ENCODE results near the gene OSBP2. TPM values are rescaled to one million over a fixed set of nuclear protein-coding genes. Genes with fewer than 3 reads are reported as not detected.

Gene OSBP2
- polyA plus RNA-seq, 3 donors from 2014 or later = 0.19 to 2.4 (median 0.35) TPM

DNA sequence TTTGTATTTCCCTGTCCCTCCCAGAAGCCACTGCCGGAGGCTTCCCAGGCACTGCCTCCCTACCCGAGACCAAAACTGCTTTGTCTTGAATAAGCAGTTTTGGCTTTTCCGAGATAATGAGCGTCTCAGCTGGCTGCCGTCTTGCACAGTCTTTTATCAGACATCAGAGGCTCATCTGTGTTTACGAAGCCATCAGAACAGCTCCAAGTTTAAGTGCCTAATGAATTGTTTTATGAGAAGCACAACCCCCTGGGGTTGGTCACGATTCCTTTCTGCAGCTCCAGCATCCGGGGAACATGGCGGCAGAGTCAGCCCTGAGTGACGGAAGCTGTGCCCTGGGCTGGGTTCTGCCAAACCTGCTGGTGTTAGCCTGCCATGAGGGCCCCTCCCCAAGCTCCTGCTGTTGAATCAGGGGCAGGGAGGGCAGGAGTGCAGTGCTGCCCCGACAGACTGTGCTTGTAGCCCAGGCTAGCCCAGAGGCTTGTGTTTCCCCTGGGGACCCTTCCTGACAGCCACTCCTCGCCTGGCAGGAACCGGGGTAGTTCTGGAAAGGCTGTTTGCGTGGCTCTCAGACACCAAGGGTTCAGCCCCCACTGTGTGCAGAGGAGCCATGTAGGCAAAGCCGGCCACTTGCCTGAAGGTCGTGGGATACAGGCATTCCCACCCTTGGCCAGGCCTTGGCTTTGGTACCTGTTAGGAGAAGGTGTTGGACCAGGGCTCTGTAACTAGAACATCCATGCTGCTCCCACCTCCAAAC is 177.8 kb downstream of the OSBP2 start:
- Mint-ChIP-seq H3K9me3 (no peaks in the 10 kb centered on the region), H3K4me3 (no peak overlapping the region), H3K4me1 (no peaks in the 10 kb centered on the region), H3K27me3 (ENCODE audit: low read depth in 3 of 3) (peaks cover 0 to 2% (median 2%) of the 10 kb centered on the region in 3 donors), H3K27ac (no peak overlapping the region), H3K36me3 (no peaks in the 10 kb centered on the region)
- DNase-seq = no peak

DNA sequence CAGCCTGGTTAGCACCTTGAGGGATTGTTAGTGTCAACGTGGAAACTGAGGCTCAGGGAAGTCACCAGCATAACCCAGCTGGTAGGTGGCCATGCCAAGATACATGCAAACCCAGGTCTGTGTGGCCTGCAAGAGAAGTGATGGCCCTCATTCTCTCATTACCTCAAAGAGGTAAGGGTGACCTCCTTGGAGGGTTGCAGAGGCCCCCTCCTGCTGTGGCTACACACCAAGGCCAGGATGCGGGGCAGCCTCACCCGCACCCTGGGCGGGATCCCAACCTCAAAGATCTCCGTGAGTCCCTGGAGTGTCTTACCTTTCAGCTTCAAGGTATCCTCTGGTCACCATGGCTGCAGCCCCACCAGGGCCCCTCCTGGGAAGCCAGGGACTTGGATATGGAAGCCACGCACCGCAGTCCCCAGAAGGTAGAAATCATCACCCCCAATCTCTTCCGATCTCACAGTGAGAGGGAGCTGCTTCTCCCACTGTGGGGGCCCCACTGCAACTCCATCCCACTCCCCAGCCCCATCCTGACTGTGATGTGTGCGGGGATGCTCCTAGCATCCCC is 178.5 kb downstream of the OSBP2 start:
- H3K27me3 Mint-ChIP-seq (ENCODE audit: low read depth in 3 of 3) = peaks cover 0 to 2% (median 2%) of the 10 kb centered on the region in 3 donors
- no peaks in the 10 kb centered on the region for H3K4me1 Mint-ChIP-seq
- H3K4me3 Mint-ChIP-seq = no peak overlapping the region
- H3K9me3 Mint-ChIP-seq = no peaks in the 10 kb centered on the region
- no peak overlapping the region for H3K27ac Mint-ChIP-seq
- no peak for DNase-seq
- no peaks in the 10 kb centered on the region for H3K36me3 Mint-ChIP-seq

DNA sequence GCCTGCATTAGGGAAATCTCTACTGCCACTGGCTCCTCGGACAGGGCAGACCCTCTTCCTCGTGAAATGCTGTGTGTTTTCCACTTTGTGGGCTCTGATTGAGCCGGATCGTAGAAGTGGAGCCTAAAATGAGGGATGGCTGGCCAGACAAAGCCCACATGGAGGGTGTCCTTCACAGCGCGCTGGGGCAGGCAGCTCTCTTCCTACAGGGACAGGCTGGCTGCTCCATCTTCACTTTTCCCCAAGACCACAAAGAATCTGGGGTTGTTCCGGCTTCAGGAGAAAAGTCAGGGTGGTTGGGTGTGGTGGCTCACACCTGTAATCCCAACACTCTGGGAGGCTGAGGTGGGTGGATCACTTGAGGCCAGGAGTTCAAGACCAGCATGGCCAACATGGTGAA is 179.0 kb downstream of the OSBP2 start:
- no peak overlapping the region for H3K4me3 Mint-ChIP-seq
- no peaks in the 10 kb centered on the region for H3K9me3 Mint-ChIP-seq
- DNase-seq = no peak
- H3K4me1 Mint-ChIP-seq = no peaks in the 10 kb centered on the region
- H3K36me3 Mint-ChIP-seq = no peaks in the 10 kb centered on the region
- H3K27me3 Mint-ChIP-seq (ENCODE audit: low read depth in 3 of 3) = peaks cover 0 to 2% (median 2%) of the 10 kb centered on the region in 3 donors
- no peak overlapping the region for H3K27ac Mint-ChIP-seq

DNA sequence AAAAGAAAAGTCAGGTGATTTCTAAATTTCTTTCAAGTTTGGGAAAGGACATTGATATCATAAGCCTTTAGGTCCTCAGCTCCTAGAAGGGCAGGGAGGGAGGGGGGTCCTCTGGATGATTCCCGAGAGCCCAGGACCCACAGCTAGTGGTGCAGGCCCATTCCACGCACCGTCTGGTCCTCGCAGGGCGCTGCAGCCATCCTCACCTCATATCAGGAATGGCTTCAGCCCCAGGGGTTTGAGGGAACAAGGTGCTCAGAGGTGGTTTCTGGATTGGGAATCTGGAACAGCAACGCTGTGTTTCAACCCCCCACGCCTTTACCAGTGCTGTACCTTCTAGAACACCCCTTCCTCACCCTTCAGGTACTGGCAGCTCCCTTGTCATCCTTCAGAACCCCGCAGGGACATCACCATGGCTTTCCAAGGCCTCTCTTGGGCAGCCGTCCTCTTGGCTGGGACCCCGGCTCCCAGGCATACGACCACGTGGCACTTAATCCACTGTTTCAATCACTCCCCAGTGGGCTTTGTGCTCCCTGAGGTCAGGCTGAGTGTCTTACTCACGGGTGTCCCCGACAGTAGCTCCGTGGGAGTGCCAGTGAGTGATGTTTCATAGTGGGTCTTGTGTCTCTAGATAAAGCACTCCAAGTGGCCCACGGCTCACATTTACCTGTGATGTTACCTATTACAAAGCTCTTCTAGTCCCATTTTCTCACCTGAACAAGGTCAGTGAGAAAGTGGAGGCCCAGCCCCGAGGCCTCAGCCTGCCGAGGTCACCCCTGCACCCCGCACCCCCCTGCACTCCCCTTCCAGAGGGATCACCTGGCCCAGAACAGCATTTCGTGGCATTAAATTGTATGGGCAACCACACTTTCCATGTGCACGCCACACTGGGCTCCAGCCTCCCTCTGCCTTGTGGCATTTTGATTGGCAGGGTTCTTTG is 180.0 kb downstream of the OSBP2 start:
- Mint-ChIP-seq H3K9me3 (no peaks in the 10 kb centered on the region), H3K4me1 (no peaks in the 10 kb centered on the region), H3K36me3 (no peaks in the 10 kb centered on the region), H3K27ac (no peak overlapping the region), H3K4me3 (no peak overlapping the region), H3K27me3 (ENCODE audit: low read depth in 3 of 3) (peaks cover 0 to 2% (median 2%) of the 10 kb centered on the region in 3 donors)
- no peak for DNase-seq

DNA sequence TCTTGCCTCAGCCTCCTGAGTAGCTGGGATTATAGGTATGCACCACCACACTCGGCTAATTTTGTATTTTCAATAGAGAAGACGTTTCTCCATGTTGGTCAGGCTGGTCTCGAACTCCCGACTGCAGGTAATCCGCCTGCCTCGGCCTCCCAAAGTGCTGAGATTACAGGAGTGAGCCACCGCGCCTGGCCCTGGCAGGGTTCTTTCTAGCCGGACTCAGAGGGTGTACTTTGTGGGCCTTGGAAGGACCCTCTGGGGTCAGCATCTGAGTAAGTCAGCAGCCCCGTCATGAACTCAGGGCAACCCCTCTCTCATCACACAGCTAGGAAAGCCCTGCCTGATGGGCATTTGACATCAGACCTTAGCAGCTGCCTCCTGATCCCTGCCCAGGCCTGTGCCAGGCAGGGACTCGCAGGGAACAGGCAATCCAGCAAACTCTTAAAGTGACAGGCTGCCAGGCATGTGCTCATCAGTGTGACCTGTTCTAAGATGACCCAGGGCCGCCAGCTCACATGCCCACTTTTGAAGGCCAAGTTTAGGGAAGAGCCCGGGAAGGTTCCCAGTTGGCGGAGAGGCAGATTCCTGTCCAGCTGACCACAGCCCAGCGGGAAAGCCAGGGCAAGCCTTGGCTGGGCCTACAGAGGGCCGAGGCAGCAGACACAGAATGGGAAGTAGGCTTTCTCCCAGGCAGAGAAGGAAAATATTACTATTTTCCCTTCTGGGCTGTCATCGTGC is 181.0 kb downstream of the OSBP2 start:
- Mint-ChIP-seq H3K27me3 (ENCODE audit: low read depth in 3 of 3) (peaks cover 0 to 2% (median 2%) of the 10 kb centered on the region in 3 donors), H3K36me3 (no peaks in the 10 kb centered on the region), H3K9me3 (no peaks in the 10 kb centered on the region), H3K27ac (no peak overlapping the region), H3K4me1 (no peaks in the 10 kb centered on the region), H3K4me3 (no peak overlapping the region)
- no peak for DNase-seq

DNA sequence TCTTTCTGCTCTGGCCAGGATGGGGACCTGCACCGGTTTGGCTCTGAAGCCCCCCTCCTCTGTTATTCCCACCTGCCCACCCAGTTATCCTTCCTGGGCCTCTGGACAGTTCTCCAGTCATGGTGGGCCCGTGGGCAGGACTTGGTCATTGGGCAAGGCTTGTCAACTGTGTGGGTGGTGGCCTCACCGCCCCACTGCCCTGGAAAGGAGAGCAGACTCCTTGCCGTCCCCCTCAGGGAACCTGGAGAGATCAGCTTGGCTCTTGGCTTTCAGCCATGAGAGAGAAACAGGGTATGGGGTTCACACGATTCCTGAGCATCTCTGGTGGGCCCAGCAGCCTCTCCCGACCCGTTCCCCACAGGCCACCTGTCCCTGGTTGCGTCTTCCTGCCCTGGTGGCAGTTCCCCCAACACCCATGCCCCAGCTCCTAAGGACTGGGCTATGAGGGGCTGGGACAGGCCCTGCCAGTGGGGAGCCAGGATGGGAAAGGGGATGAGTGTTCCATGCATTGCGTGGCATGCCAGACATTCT is 181.6 kb downstream of the OSBP2 start:
- Mint-ChIP-seq H3K4me1 (no peaks in the 10 kb centered on the region), H3K36me3 (no peaks in the 10 kb centered on the region), H3K4me3 (no peak overlapping the region), H3K27me3 (ENCODE audit: low read depth in 3 of 3) (peaks cover 0 to 2% (median 2%) of the 10 kb centered on the region in 3 donors), H3K9me3 (no peaks in the 10 kb centered on the region), H3K27ac (no peak overlapping the region)
- DNase-seq = no peak

DNA sequence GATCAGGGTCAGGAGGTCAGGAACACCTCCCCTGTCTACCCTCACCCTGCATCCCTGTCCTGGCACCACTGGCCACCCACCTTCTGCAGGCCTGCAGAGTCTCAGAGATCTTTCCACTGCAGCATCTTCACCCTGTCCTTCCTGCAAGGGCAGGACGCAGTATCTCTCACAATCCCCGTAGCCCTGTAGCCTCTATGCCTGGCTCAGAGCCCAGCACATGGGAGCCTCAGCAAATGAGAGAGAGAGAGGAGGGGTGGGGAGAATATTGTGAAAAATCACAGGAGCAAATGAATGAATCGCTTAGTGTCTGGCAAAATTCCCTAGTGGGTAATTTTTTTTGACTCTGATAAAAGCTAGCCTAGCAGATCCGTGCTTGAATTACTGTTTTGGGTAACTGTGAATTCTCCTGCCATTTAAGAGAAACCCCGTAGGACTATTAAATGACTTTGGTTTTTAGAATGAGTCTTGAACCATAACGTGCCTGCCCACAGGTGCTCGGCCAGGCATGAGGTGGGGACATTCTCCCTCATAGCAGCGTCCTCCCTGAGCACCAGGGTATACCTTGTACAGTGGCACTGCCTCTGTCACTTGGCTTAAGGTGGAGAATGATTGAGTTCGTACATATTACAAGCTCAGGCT is 182.4 kb downstream of the OSBP2 start:
- Mint-ChIP-seq H3K27ac (no peak overlapping the region), H3K9me3 (no peaks in the 10 kb centered on the region), H3K36me3 (no peaks in the 10 kb centered on the region), H3K4me3 (no peak overlapping the region), H3K27me3 (ENCODE audit: low read depth in 3 of 3) (peaks cover 0 to 2% (median 2%) of the 10 kb centered on the region in 3 donors), H3K4me1 (no peaks in the 10 kb centered on the region)
- no peak for DNase-seq

DNA sequence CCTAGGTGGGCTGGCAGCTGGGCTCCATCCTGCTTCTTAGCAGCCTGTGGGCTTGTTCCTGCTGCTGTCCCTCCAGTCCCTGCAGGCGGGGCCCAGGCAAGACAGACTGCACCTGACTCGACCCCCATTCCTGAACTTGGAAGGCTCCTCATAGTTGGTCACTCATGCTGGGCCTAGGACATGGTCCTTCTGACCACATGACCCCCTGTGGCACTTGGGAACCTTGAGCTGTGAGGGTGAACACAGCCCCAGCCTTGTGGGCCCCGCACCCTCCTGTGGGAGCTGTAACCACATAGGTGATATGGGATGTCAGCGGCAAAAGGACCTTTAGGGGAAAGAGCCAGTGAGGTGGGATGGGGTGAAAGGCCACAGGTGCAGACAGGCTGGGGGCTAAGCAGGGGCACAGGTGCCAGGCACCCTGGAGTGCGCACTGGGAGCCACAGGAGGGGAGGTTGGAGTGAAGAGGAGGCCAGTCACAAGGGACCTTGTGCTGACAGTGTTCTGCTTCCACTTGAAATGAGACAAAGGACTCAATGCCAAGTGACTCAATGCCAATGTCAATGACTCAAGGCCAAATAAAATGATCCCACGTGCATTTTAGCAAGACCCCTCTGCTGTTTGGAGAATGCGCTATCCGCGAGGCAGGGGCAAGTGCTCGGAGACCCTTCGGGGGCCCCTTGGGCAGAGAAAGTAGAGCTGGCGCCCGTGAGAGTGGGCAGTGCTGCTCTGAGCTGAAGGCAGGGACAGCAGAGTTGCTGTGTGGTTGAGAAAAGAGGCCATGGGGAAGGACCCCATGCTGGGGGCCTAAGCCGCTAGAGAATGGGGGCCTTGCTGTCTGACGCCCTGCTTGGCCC is 183.2 kb downstream of the OSBP2 start:
- no peak overlapping the region for H3K27ac Mint-ChIP-seq
- no peak for DNase-seq
- H3K27me3 Mint-ChIP-seq (ENCODE audit: low read depth in 3 of 3) = peaks cover 0 to 3% (median 2%) of the 10 kb centered on the region in 3 donors

DNA sequence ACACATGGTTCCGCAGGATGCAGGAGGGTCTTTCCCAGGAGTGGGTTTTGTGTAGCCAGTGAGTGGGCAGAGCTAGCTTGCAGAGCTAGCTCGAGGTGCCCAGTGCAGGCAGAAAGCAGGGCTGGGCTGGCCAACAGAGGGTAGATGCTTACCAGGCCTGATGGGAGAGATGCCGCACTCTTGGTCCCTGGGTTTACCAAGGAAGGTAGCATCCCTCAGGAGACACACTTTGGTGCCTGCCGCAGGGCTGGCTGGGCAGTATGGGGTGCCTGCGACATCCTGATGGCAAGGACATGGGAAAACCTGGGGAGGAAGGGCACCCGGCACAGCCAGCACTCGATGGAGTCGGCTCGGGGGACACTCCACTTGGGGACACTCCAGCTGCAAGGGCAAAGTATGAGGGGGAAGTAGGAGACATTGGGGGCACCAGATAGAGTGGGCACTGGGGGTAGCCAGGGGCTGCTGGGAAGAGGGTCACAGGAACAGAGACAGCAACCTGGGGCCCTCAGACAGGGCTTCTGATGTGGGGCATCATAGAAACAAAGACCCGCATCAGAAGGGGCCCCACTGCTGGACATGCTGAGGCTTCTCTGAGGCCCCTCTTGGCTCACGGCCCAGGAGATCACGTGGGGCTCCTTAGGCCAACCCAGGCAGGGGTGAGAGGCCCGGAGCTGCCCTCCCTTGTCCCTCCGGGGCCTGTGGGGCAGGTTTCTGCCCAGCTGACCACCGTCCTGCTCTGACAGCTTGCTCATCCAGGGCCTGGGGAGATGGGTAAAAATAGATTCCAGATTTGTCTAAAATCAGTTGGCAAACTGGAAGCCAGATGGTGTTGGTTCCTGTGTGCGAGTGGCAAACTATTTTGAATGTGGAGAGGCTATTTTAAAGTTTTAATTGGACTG is 184.1 kb downstream of the OSBP2 start:
- no peaks in the 10 kb centered on the region for H3K9me3 Mint-ChIP-seq
- no peaks in the 10 kb centered on the region for H3K4me1 Mint-ChIP-seq
- no peak for DNase-seq
- no peak overlapping the region for H3K27ac Mint-ChIP-seq
- H3K36me3 Mint-ChIP-seq = no peaks in the 10 kb centered on the region
- H3K27me3 Mint-ChIP-seq (ENCODE audit: low read depth in 3 of 3) = peaks cover 0 to 3% (median 2%) of the 10 kb centered on the region in 3 donors
- no peak overlapping the region for H3K4me3 Mint-ChIP-seq

More for the DNA sequence above, 183.2 kb downstream of the OSBP2 start:
- H3K4me3 Mint-ChIP-seq = no peak overlapping the region
- no peaks in the 10 kb centered on the region for H3K4me1 Mint-ChIP-seq
- H3K9me3 Mint-ChIP-seq = no peaks in the 10 kb centered on the region
- H3K36me3 Mint-ChIP-seq = no peaks in the 10 kb centered on the region

DNA sequence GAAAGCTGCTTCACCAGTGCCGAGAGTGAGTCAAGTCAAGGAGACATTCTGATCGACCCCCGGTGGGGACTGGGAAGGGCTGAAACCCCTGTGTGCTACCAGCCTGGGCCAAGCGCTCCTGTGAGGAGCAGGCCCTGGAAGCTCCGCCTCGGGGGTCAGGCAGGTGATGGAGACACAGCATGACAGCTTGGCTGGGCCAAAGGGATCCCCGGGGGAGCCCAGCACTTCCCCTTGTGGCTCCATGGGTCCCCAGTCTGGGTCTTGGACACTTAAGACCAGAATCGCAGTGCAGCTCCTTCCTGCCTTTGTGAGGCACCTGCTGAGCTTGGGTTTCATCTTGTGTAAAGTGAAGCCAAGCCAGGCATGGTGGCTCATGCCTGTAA is 184.7 kb downstream of the OSBP2 start:
- Mint-ChIP-seq H3K4me3 (no peak overlapping the region), H3K27me3 (ENCODE audit: low read depth in 3 of 3) (peaks cover 0 to 3% (median 2%) of the 10 kb centered on the region in 3 donors), H3K27ac (no peak overlapping the region), H3K36me3 (no peaks in the 10 kb centered on the region), H3K9me3 (no peaks in the 10 kb centered on the region), H3K4me1 (no peaks in the 10 kb centered on the region)
- DNase-seq = no peak

DNA sequence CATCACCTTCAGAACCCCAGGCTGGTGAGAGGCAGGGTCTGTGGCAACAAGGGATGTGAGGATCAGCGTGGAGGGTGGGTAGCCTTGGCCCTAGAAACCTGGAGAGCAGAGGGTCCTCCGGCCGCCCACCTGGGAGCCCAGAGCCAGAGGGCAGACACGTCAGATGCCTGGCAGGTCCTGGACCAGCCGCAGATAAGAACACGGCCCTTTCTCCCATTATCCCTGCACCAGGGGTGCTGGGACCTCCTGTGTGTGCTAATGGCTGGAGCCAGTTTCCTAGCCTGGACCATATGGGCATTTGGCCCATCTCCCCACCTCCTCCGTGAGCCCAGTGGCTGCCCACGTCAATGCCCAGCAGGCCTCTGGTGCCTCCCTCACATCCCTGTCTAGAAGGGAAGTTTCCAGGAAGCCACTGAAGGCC is 185.5 kb downstream of the OSBP2 start:
- Mint-ChIP-seq H3K27me3 (ENCODE audit: low read depth in 3 of 3) (peaks cover 0 to 2% (median 1%) of the 10 kb centered on the region in 3 donors), H3K4me1 (no peaks in the 10 kb centered on the region), H3K27ac (no peak overlapping the region), H3K4me3 (no peak overlapping the region), H3K36me3 (no peaks in the 10 kb centered on the region), H3K9me3 (no peaks in the 10 kb centered on the region)
- DNase-seq = no peak

All from immature natural killer cell (primary cell).